Measurements from ENCODE around the gene LIN54. TPM values are rescaled to one million over a fixed set of nuclear protein-coding genes. Genes with fewer than 3 reads are reported as not detected.

LIN54 gene
- total and polyA plus RNA-seq, 2 donors (not counting 1 experiment from before 2014, with no cell fraction given), result 13.3 to 15.2 TPM

DNA sequence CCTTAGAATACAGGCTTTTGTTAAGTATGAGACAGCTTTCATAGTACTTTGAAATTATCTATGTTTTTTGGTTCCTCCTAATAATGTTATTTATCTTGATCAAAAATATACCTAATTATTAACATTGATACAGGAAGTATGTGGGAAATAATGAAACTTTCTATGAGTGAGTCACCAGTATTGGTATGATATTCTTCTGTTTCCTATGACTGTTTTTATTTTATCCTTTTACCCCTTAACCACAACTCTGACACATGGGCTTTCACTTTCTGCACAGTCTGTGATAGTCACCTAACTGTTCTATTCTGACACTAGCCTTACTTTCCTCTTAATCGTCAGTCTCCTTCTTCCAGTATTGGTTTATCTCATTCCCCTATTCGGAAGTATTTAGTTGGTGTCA lies 105.4 kb downstream of the LIN54 start:
- Histone ChIP-seq H3K27ac (ENCODE audit: insufficient read depth, low read length) (no peak overlapping the region), H3K9ac (ENCODE audit: insufficient read depth, low read length) (no peak overlapping the region), H3K4me3 (replicated peaks in 1 of 4; ENCODE audit: control extremely low read depth in 1 of 4, insufficient read depth in 1 of 4, low read depth in 3 of 4, low read length in 4 of 4) (no peak overlapping the region), H3K27me3 (ENCODE audit: control insufficient read depth, insufficient read depth, low read length) (no peaks in the 10 kb centered on the region), H3K79me2 (ENCODE audit: control insufficient read depth, insufficient read depth, low read length) (peaks cover 10% of the 10 kb centered on the region), H3K36me3 (ENCODE audit: control insufficient read depth, insufficient read depth, low read length) (no peaks in the 10 kb centered on the region), H3K4me2 (ENCODE audit: extremely low read depth, insufficient read depth, low read length) (no peak overlapping the region), H3K4me1 (ENCODE audit: control insufficient read depth, extremely low read depth, insufficient read depth, low read length) (no peaks in the 10 kb centered on the region), H2AFZ (ENCODE audit: low read length) (no peak overlapping the region), H3K9me3 (ENCODE audit: control insufficient read depth, insufficient read depth, low read depth, low read length) (no peaks in the 10 kb centered on the region), H4K20me1 (ENCODE audit: control insufficient read depth, extremely low read depth, insufficient read depth, low read length) (no peaks in the 10 kb centered on the region)
- peak in 1 of 2 donors; percentile 65 for DNase-seq (ENCODE audit: low read depth in 2 of 2)
- TF ChIP-seq EZH2 (IDR thresholded peaks at IDR 0.05; ENCODE audit: low read length, missing control alignments), result no peak
- TF ChIP-seq, protein P1, sequence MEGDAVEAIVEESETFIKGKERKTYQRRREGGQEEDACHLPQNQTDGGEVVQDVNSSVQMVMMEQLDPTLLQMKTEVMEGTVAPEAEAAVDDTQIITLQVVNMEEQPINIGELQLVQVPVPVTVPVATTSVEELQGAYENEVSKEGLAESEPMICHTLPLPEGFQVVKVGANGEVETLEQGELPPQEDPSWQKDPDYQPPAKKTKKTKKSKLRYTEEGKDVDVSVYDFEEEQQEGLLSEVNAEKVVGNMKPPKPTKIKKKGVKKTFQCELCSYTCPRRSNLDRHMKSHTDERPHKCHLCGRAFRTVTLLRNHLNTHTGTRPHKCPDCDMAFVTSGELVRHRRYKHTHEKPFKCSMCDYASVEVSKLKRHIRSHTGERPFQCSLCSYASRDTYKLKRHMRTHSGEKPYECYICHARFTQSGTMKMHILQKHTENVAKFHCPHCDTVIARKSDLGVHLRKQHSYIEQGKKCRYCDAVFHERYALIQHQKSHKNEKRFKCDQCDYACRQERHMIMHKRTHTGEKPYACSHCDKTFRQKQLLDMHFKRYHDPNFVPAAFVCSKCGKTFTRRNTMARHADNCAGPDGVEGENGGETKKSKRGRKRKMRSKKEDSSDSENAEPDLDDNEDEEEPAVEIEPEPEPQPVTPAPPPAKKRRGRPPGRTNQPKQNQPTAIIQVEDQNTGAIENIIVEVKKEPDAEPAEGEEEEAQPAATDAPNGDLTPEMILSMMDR (conservative IDR thresholded peaks at IDR 0.05 in 1 of 2, IDR thresholded peaks at IDR 0.05 in 1 of 2; ENCODE audit: low read depth in 1 of 2, low read length in 2 of 2), result no peak

DNA sequence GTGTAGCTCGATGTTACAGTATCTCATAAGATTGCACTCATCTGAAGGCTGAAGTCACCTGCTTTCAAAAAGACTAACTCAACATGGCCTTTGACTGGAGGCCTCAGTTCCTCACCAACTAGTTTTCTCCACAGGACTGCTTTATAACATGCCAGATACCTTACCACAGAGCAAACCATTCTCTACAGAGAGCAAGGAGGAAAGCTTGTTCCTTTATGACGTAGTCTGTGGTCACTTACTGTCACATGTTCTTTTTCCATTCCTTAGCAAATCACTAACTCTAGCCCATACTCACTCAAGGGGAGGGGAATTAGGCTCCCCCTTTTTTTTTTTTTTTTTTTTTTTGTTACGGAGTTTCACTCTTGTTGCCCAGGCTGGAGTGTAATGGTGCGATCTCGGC lies 106.9 kb downstream of the LIN54 start:
- TF ChIP-seq, protein P1 (conservative IDR thresholded peaks at IDR 0.05 in 1 of 2, IDR thresholded peaks at IDR 0.05 in 1 of 2; ENCODE audit: low read depth in 1 of 2, low read length in 2 of 2), result no peak
- TF ChIP-seq EZH2 (IDR thresholded peaks at IDR 0.05; ENCODE audit: low read length, missing control alignments), result no peak
- no peak for DNase-seq (ENCODE audit: low read depth in 2 of 2)
- no peaks in the 10 kb centered on the region for H3K36me3 ChIP-seq (ENCODE audit: control insufficient read depth, insufficient read depth, low read length)

DNA sequence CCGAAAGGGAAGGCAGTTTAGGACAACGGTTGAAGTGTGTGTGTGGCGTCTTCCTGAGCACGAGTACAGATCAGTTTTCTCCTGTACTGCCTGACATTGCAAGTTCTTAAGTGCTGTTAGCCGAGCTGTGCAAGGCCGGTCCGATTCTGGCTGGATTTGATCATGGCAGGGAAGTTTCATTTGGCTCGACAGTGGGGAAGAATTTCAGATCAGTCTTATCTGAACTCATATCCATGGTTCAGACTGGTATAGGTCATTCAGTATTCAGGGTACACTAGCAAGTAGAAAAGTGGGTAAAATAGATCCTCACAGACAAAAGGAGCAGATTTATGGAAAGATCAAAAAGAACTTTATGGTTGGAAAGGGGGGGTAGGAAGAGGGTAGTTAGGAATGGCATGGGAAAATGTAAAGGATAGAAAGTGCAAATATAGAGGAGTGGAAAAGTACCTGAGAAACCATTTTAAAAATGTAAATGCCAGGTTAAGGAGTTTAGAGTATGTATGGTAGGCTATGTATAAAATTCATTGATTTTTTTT lies 109.4 kb downstream of the LIN54 start:
- no peak for DNase-seq (ENCODE audit: low read depth in 2 of 2)
- no peaks in the 10 kb centered on the region for H3K36me3 ChIP-seq (ENCODE audit: control insufficient read depth, insufficient read depth, low read length)
- H3K27ac ChIP-seq (ENCODE audit: insufficient read depth, low read length), result peak overlapping the region; percentile 99
- H2AFZ ChIP-seq (ENCODE audit: low read length), result peak overlapping the region; percentile 97
- H4K20me1 ChIP-seq (ENCODE audit: control insufficient read depth, extremely low read depth, insufficient read depth, low read length), result no peaks in the 10 kb centered on the region
- no peaks in the 10 kb centered on the region for H3K9me3 ChIP-seq (ENCODE audit: control insufficient read depth, insufficient read depth, low read depth, low read length)
- peak overlapping the region; percentile 90 for H3K4me2 ChIP-seq (ENCODE audit: extremely low read depth, insufficient read depth, low read length)
- H3K4me3 ChIP-seq (replicated peaks in 1 of 4; ENCODE audit: control extremely low read depth in 1 of 4, insufficient read depth in 1 of 4, low read depth in 3 of 4, low read length in 4 of 4), result peak overlapping the region; percentile 68 to 98 (median 94)
- H3K27me3 ChIP-seq (ENCODE audit: control insufficient read depth, insufficient read depth, low read length), result no peaks in the 10 kb centered on the region
- H3K4me1 ChIP-seq (ENCODE audit: control insufficient read depth, extremely low read depth, insufficient read depth, low read length), result peaks cover 2% of the 10 kb centered on the region
- H3K9ac ChIP-seq (ENCODE audit: insufficient read depth, low read length), result peak overlapping the region; percentile 99
- peaks cover 47% of the 10 kb centered on the region for H3K79me2 ChIP-seq (ENCODE audit: control insufficient read depth, insufficient read depth, low read length)
- TF ChIP-seq, protein P1 (conservative IDR thresholded peaks at IDR 0.05 in 1 of 2, IDR thresholded peaks at IDR 0.05 in 1 of 2; ENCODE audit: low read depth in 1 of 2, low read length in 2 of 2), result no peak
- TF ChIP-seq EZH2 (IDR thresholded peaks at IDR 0.05; ENCODE audit: low read length, missing control alignments), result no peak

More for the DNA sequence above, 106.9 kb downstream of the LIN54 start:
- Histone ChIP-seq H4K20me1 (ENCODE audit: control insufficient read depth, extremely low read depth, insufficient read depth, low read length) (no peaks in the 10 kb centered on the region), H3K4me2 (ENCODE audit: extremely low read depth, insufficient read depth, low read length) (no peak overlapping the region), H3K27ac (ENCODE audit: insufficient read depth, low read length) (no peak overlapping the region), H3K79me2 (ENCODE audit: control insufficient read depth, insufficient read depth, low read length) (peaks cover 23% of the 10 kb centered on the region), H3K9ac (ENCODE audit: insufficient read depth, low read length) (no peak overlapping the region), H3K4me1 (ENCODE audit: control insufficient read depth, extremely low read depth, insufficient read depth, low read length) (no peaks in the 10 kb centered on the region), H3K27me3 (ENCODE audit: control insufficient read depth, insufficient read depth, low read length) (no peaks in the 10 kb centered on the region), H2AFZ (ENCODE audit: low read length) (no peak overlapping the region), H3K9me3 (ENCODE audit: control insufficient read depth, insufficient read depth, low read depth, low read length) (no peaks in the 10 kb centered on the region), H3K4me3 (replicated peaks in 1 of 4; ENCODE audit: control extremely low read depth in 1 of 4, insufficient read depth in 1 of 4, low read depth in 3 of 4, low read length in 4 of 4) (no peak overlapping the region)

Data from fibroblast of lung (primary cell).